Bronchial epithelial cell (primary cell): ENCODE data around the gene STK11. TPM values are rescaled to one million over a fixed set of nuclear protein-coding genes. Genes with fewer than 3 reads are reported as not detected.

Experiments
- DNase-seq: peaks from one replicate; pipeline ENCODE4 v3.0.0-alpha.2; 2010; ENCODE audit warnings: low read depth
- FAIRE-seq: peaks from 2 replicates; lab custom pipeline; 2011; peaks lifted over from hg19 to GRCh38; lab: Jason Lieb, UNC
- H3K27me3 ChIP-seq: 2 replicates; pipeline ENCODE4 v1.5.1; 2011; ENCODE audit warnings: low read length; ENCODE audit not compliant: control insufficient read depth, insufficient read depth
- H3K36me3 ChIP-seq: 2 replicates; pipeline ENCODE4 v1.5.1; 2011; ENCODE audit warnings: low read length; ENCODE audit not compliant: control insufficient read depth, insufficient read depth
- H3K4me3 ChIP-seq: 2 replicates; pipeline ENCODE4 v1.5.1; 2011; ENCODE audit warnings: mild to moderate bottlenecking, low read depth, low read length, control low read depth
- CTCF ChIP-seq: IDR thresholded peaks from 2 replicates; pipeline ENCODE4 v1.5.1; 2011; ENCODE audit warnings: mild to moderate bottlenecking, moderate library complexity, low read length, control low read depth, inconsistent platforms; ENCODE audit not compliant: insufficient read depth, severe bottlenecking
- total RNA-seq: library from RNA; depleted of rRNA; stranded (reverse); fragments of >200 nt; gene quantifications from 2 replicates; pipeline ENCODE4 v1.2.1, GENCODE V29; 2014

The STK11 gene
- total RNA-seq, 1 donor from 2014 or later = 117 TPM

- DNase-seq (no peak), FAIRE-seq (no peak)
- Histone ChIP-seq H3K36me3 (peaks cover 11% of the 10 kb centered on the region), H3K27me3 (no peaks in the 10 kb centered on the region), H3K4me3 (peak overlapping the region; percentile 31)
- no peak for TF ChIP-seq CTCF
Observed at GRCh38 chr19:1169411-1169791, 36.2 kb upstream of the STK11 start.

GRCh38 chr19:1169921-1170885 is 35.4 kb upstream of the STK11 start:
- TF ChIP-seq CTCF = no peak
- Histone ChIP-seq H3K36me3 (peaks cover 11% of the 10 kb centered on the region), H3K27me3 (no peaks in the 10 kb centered on the region), H3K4me3 (no peak overlapping the region)
- DNase-seq = peak; percentile 56
- FAIRE-seq = peak; percentile 88

GRCh38 chr19:1170938-1171754 is 34.4 kb upstream of the STK11 start:
- Histone ChIP-seq H3K36me3 (peaks cover 11% of the 10 kb centered on the region), H3K27me3 (no peaks in the 10 kb centered on the region), H3K4me3 (peak overlapping the region; percentile 87)
- no peak for TF ChIP-seq CTCF
- DNase-seq (no peak), FAIRE-seq (peak; percentile 89)

GRCh38 chr19:1171755-1172352 is 33.7 kb upstream of the STK11 start:
- Histone ChIP-seq H3K27me3 (no peaks in the 10 kb centered on the region), H3K36me3 (peaks cover 6% of the 10 kb centered on the region), H3K4me3 (peak overlapping the region; percentile 87)
- no peak for TF ChIP-seq CTCF
- DNase-seq (no peak), FAIRE-seq (no peak)

GRCh38 chr19:1172353-1173158 is 33.0 kb upstream of the STK11 start:
- no peaks in the 10 kb centered on the region for H3K36me3 ChIP-seq
- no peak for DNase-seq
- TF ChIP-seq CTCF = no peak
- peak overlapping the region; percentile 87 for H3K4me3 ChIP-seq
- no peak for FAIRE-seq
- no peaks in the 10 kb centered on the region for H3K27me3 ChIP-seq
